ENCODE measurements around the gene WLS.

The WLS gene

DNA sequence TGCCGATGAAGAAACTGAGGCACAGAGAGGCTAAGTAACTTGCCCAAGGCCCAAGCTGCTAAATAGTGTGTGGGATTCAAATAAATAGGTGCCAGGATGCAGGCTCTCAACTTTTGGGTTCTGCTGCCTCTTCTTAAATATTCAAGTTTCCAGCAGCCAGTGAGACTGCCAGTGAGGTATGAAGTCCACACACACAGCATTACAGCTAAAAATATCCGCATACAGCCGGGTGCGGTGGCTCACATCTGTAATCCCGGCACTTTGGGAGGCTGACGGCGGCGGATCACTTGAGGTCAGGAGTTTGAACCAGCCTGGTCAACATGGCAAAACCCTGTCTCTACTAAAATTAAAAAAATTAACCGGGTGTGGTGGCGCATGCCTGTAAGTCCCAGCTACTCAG, 103.5 kb downstream of the WLS start:
- no peak for FAIRE-seq

GRCh38 chr1:68128157-68128556, 104.2 kb downstream of the WLS start:
- no peak for FAIRE-seq

DNA sequence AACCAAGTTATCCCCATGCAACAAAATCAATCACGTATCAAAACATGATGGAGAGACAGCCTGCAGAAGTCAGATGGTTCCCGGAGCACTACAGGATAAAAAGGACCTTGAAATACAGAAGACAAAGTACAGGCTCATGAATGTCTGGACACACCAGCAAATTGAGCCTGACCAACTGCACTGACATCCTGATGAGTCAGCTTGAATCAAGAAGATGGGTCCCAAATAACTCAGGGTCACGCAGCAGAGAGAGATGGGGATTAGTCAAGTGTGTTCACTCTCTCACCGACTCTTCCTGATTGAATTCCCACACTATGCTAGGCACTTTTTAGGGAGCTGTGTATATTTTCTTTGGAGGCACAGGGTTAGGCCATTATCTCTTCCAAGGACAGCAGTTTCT, 110.8 kb downstream of the WLS start:
- no peak for FAIRE-seq

DNA sequence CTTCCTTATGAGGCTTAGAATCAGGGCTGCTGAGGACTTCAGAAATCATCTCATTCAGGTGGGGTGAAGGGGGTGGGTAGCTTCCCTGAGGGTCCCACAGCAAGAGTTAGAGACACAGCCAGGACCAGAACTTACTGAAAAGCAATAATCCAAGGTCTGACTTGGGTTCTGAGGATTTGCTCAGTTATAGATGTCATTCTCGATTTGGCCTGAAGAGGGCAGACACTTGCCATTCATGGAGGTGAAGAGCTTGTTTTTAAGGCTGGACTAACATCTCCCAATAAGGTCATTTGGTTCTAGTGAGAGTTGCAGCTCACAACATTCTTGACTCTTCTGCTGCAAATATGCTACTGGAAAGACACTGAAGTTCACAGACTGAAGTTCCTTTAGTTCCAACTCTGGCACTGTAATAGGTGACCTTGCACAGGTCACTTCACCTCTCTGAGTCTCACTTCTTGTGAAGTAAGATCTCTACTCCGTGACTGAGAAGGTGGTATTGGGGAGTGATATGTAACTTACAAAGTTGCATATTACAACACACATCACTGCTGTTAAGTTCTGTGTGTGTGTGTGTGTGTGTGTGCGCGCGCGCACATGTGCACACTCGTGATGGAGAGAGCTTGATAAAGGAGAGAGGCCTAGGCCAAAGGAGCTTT, 112.1 kb downstream of the WLS start:
- FAIRE-seq = peak; percentile 94

DNA sequence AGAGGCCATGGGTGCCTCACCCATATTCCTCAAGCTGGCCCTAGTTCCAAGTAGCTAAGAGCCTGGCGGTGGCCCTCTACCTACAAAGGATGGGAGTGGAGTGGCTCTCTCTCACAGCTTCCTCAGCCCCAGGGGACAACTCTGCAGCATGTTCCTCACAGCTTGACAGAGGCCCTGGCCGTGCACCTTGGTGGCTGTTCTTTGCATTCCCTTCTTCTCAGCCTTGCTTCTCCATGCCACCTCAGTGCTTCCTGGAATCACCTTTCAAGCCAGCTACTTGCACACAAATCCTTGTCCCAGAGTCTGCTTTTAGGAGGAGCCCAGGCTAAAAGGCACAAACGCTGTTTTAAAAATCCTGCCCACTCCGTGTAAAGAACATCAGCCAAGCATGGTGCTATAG, 112.9 kb downstream of the WLS start:
- FAIRE-seq = no peak

DNA sequence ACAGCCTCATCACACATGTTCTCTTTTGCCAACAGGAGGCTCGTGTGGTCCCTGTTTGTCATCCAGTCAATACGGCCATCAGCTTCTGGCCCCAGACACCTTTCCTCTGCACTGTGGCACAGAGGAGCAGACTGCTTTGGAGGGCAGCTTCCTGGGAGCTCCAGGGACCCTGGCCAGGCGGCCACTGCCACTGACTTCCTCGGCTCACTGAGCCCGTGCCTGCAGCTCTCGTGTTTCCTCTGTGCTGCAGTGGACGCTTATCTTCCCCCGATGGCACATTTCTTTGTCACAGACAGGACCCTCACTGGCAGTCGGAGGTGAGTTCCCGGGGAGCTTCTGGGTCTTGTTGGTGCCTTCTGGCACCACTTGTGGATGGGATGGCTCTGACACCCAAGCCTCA, 114.9 kb downstream of the WLS start:
- FAIRE-seq = no peak

DNA sequence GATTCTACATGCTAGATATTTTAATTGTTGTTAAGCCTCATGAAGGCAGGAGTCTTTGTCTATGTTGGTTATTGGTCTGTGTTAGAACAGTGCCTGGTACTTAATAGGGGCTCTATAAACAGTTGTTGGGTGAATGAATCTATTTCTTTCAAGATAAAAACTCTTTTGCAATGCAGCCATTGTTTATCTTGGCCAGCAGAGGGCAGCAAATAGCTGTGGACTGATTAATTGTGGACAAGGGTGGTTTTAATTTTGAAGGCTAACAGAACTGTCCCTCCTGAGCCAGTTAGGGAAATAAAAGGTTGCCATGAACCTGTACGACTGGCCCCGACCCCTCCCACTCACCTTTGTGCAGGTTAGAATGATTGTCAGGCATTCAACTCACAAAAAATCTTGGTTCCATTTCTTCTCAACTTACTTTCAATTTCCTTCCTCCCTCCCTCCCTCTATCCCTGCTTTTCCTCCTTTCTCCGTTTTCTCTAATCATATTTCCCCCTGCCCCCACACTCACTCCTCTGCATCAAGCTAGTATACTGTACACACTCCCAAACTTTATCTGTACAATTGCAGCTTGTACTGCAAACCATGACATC, 115.6 kb downstream of the WLS start:
- FAIRE-seq = peak; percentile 49

- FAIRE-seq = no peak
Measured at GRCh38 chr1:68115308-68115707, 117.0 kb downstream of the WLS start.

DNA sequence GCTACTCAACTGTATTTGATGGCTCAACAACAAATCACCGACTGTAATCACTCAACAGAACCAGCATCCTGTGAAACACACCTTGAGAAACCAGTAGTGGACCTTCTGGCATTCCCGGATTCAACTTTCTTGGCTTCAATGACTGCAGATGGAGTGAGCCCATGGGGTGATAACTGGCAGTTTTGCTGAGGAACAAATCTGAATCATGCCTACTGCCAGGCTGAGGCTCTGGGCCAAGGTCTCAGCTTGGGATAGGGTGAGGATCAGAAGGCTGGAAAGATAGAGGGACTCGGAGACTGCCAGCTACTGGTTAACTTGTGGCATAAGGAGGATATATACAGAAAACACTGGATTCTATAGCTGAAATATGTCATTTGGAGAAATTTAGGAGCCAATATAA, 118.4 kb downstream of the WLS start:
- peak; percentile 76 for FAIRE-seq

- peak; percentile 93 for FAIRE-seq
Measured at GRCh38 chr1:68112835-68113243, 119.5 kb downstream of the WLS start.

DNA sequence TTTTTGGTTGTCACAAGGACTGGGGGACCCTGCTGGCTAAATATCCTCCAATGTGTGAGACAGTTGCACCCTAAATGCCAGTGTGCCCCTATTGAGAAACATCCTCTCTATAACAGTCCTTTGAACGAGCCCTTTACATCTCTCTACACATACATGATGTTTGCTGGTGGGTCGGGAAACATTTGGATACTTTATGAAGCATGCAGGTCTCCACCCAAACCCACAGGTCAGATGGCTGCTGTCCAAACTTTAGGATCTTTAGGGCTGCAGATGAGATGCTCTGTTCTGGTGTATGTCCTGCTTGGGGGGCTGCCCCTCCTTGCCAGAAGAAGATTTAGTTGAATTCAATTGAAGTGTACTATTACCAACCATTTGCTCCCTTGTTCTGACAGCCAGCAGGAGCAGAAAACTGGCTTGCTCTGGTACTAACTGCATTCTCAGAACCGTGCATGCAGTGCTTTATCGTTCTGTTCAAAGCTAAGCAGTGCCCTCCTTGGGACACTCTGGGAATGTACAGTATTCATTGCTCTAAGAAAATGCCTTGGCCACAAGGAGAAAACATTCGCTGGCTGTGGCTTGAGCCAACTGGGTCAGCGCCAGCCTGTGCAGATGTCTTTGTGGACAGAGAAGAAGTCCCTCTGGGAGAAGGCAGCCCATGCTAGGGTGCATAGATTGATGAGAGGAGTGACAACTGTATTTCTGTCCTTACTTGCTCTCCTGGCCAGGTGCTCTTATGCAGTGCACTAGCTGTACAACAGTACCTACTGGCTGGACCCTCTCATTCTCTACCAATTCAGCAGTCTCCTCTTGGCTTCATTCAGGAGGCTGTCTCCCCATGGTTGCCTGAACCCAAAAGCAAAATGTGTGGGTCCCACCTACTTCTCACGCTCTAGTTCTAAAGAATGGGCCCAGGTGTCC, 120.5 kb downstream of the WLS start:
- peak; percentile 96 for FAIRE-seq

DNA sequence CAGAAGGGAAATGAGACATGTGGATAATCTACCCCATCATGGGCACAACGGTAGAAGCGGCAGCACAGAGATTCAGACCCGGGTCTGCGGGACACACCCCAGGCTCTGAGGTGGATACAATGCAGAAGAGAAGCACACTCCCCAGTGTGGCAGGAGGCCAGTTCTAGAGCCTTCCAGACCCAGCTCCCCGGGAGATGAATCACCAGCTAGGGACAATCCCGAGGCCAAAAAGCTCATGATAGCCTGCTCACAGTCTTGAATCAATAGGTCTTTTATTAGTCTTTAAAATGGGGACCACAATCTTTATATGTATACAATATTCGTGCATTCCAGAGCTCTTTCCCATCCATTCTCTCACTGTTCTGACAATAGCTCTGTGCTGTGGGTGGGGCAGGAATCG, 124.6 kb downstream of the WLS start:
- FAIRE-seq = no peak

DNA sequence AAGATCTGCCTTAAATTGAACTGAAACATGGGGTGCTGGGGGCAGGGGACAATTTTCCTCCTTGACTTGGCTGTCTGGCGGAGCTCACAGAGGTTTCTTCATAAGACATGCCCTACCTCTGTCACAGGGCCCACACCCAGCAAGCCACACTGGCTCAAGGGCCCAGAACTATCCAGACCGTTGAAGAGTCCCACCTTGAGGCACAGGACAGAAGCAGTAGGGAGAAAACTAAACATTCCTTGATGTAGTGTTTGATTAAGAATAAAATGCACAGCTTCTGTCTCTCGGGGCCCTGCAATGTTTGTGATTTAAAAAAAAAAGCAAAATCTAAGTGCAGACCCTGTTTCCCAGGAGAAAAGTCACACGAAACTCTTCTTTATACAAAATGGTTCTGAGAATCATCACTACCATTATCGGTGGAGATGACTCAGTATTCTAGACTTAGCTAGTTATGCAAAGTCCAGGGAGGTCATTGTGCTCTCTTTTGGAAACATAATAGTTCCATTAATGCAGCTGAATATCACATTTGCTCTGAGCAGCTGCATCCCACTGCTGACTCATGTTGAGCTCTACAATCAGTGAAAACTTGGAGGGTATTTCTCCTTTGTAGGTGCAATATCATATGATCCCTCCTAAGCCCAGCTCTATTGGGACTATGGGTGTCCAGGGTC, 128.3 kb downstream of the WLS start:
- FAIRE-seq = no peak

GRCh38 chr1:68103011-68103545, 129.2 kb downstream of the WLS start:
- FAIRE-seq = no peak

GRCh38 chr1:68101829-68102228, 130.5 kb downstream of the WLS start:
- no peak for FAIRE-seq

DNA sequence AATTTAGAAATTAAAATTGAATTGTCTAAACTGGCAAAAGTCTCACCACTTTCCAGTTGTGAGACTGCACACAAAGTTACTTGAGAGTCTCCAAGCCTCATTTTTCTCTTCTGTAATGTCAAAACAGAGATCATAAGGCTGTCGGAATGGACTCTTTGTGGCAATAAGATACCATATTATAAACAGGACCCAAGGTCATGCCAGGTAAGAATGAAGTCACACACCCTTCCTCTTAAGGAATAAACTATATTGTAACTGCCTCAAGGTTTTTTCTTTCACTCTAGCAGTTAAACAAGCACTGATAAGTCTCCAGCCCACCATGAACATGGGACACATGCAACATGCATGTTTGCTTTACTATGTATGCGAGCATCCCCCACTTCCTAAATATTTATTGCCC, 131.8 kb downstream of the WLS start:
- no peak for FAIRE-seq

DNA sequence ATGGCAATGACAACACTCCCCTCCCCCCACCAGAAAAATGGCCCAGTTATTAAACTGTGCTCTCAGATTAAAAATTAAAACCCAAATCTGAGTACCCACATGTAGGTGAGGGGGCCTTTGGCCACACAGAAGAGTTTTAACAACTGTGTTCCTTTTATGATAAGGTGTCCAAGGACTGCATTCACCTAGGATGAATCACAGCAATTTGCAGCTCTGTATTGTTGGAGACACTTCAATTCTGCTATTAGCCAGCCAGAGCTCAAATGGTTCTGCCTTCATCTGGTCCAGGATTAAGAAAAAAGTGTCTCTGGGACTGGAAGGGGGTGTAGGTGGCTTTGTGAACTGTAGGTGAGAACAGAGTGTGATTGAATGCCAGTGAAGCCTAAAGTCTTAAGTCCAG, 138.6 kb downstream of the WLS start:
- FAIRE-seq = no peak

DNA sequence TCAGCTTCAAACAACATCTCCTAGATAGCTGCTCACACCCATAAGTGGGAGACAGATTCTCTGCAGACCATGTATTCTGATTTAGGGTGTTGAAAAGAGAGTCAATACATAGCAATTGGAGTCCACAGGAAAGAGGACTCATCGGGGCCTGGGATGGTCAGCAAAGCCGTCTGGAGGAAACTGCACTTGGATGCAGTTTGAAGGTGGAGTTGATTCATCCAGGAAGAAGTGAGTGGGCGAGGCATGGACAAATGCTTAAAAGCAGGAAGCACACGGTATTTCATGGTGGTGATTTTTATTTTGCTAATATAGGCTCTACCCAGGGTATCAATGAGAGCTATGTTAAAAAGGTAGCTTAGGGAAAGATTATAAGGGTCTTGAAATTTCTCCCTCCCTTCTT, 145.1 kb downstream of the WLS start:
- FAIRE-seq = no peak

GRCh38 chr1:68085752-68086151, 146.6 kb downstream of the WLS start:
- FAIRE-seq = no peak

- FAIRE-seq = no peak
Measured at GRCh38 chr1:68083686-68084085, 148.6 kb downstream of the WLS start.

GRCh38 chr1:68081775-68082283, 150.5 kb downstream of the WLS start:
- FAIRE-seq = no peak

DNA sequence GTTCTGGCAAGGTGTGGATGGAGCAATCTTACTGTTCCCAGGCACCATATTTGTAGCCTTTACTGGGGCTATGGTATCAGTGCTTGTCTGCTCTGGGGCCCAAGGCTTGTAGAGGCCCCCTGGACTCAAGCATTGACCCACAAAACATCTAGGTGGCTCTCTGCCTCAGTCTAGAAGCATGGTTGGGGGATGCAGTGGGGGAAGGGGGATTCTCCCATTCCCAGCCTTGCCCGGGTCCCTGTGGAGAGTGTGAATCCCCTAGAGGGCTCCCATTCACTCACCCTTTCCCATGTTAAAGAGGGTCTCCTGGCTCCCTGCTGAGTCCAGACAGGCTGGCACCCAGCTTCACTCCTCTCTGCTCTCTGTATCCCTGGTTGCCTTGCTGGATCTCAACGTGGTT, 153.7 kb downstream of the WLS start:
- FAIRE-seq = no peak
